DOHH2 (cell line): ENCODE data around the gene ZSCAN30.

Source experiments
- H3F3A ChIP-seq: fragments of 200-600 bp; sonication (generic), shearing (Covaris generic); 2 replicates; pipeline ENCODE4 v1.6.0; 2016; ENCODE audit warnings: antibody characterized with exemption, mild to moderate bottlenecking; ENCODE audit not compliant: control insufficient read depth, insufficient read depth
- H3K27ac ChIP-seq: fragments of 200-600 bp; sonication (generic); 2 replicates; pipeline ENCODE4 v1.5.1; 2014; ENCODE audit warnings: low read depth, mild to moderate bottlenecking, low read length, moderate library complexity
- H3K27me3 ChIP-seq: fragments of 200-600 bp; sonication (generic); 2 replicates; pipeline ENCODE4 v1.6.1; 2014; ENCODE audit warnings: mild to moderate bottlenecking, low read length, mixed read lengths; ENCODE audit not compliant: control insufficient read depth
- H3K36me3 ChIP-seq: fragments of 200-600 bp; sonication (generic); 2 replicates; pipeline ENCODE4 v1.6.1; 2014; ENCODE audit warnings: mild to moderate bottlenecking, low read length, moderate library complexity, mixed read lengths; ENCODE audit not compliant: control insufficient read depth
- H3K4me1 ChIP-seq: fragments of 200-600 bp; sonication (generic); 2 replicates; pipeline ENCODE4 v1.6.1; 2014; ENCODE audit warnings: mild to moderate bottlenecking, low read length, mixed read lengths; ENCODE audit not compliant: control insufficient read depth
- H3K4me2 ChIP-seq: fragments of 200-600 bp; sonication (generic); 2 replicates; pipeline ENCODE4 v1.6.0; 2014; ENCODE audit warnings: mild to moderate bottlenecking, low read length, moderate library complexity
- H3K4me3 ChIP-seq: fragments of 200-600 bp; sonication (generic); 2 replicates; pipeline ENCODE4 v1.5.1; 2014; ENCODE audit warnings: mild to moderate bottlenecking, low read length, mixed read lengths
- H3K79me2 ChIP-seq: fragments of 200-600 bp; sonication (generic); 2 replicates; pipeline ENCODE4 v1.6.1; 2014; ENCODE audit warnings: mild to moderate bottlenecking, low read length, mixed read lengths; ENCODE audit not compliant: control insufficient read depth
- H3K9me2 ChIP-seq: fragments of 200-600 bp; sonication (generic); replicated peaks from 2 replicates; pipeline ENCODE4 v1.6.1; 2014; ENCODE audit warnings: mild to moderate bottlenecking, low read length, mixed read lengths; ENCODE audit not compliant: control insufficient read depth
- H3K9me3 ChIP-seq: fragments of 200-600 bp; sonication (generic); 2 replicates; pipeline ENCODE4 v1.6.1; 2014; ENCODE audit warnings: antibody characterized with exemption, low read length, mixed read lengths; ENCODE audit not compliant: control insufficient read depth, insufficient read depth
- H4K20me1 ChIP-seq: fragments of 200-600 bp; sonication (generic); 2 replicates; pipeline ENCODE4 v1.6.0; 2014; ENCODE audit warnings: low read depth, mild to moderate bottlenecking, antibody characterized with exemption, low read length, moderate library complexity; ENCODE audit not compliant: control insufficient read depth, insufficient read depth
- EZH2phosphoT487 ChIP-seq: fragments of 200-600 bp; sonication (generic); IDR thresholded peaks from 2 replicates; pipeline ENCODE4 v1.6.1; 2017; ENCODE audit warnings: borderline replicate concordance, mild to moderate bottlenecking, antibody characterized with exemption, low read length, moderate library complexity, mixed read lengths
- TF ChIP-seq, protein P1 (sequence below): fragments of 200-600 bp; sonication (generic); IDR thresholded peaks from one replicate; pipeline ENCODE4 v1.5.1; 2014; ENCODE audit warnings: antibody characterized with exemption, mild to moderate bottlenecking, low read depth, low read length; ENCODE audit not compliant: poor library complexity, severe bottlenecking

ZSCAN30 gene

DNA sequence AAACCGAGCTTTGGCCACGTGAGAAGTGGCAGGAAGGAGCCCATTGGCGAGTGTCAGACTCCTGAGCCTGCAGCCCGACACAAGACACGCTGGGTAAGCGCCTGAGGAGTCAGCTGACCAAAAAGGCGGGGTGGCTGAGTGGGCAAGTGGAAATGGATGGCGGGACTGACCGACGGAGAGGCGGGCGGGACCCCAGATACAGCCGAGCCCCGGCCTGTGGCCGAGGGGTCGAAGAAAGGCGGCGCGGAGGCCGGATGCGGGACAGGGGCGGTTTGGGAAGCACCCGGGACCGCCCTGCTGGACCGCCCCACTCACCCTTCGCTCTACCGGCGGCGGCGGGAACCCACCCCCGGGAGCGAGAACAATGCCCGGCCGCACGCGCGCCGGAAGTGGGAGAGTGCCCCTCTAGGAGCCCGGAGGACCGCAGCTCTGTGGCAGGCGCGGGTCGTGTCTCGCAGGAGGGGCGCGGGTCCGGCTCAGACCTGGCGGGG, 22.8 kb downstream of the ZSCAN30 start:
- H3K4me1 ChIP-seq = peaks cover 15% of the 10 kb centered on the region
- peaks cover 17% of the 10 kb centered on the region for H3K9me3 ChIP-seq
- H3K79me2 ChIP-seq = no peaks in the 10 kb centered on the region
- TF ChIP-seq, protein P1, sequence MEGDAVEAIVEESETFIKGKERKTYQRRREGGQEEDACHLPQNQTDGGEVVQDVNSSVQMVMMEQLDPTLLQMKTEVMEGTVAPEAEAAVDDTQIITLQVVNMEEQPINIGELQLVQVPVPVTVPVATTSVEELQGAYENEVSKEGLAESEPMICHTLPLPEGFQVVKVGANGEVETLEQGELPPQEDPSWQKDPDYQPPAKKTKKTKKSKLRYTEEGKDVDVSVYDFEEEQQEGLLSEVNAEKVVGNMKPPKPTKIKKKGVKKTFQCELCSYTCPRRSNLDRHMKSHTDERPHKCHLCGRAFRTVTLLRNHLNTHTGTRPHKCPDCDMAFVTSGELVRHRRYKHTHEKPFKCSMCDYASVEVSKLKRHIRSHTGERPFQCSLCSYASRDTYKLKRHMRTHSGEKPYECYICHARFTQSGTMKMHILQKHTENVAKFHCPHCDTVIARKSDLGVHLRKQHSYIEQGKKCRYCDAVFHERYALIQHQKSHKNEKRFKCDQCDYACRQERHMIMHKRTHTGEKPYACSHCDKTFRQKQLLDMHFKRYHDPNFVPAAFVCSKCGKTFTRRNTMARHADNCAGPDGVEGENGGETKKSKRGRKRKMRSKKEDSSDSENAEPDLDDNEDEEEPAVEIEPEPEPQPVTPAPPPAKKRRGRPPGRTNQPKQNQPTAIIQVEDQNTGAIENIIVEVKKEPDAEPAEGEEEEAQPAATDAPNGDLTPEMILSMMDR = no peak
- no peak for TF ChIP-seq EZH2phosphoT487
- H3F3A ChIP-seq = no peaks in the 10 kb centered on the region
- no peaks in the 10 kb centered on the region for H3K27me3 ChIP-seq
- H3K4me3 ChIP-seq = no peak overlapping the region
- H3K9me2 ChIP-seq = no peaks in the 10 kb centered on the region
- no peak overlapping the region for H3K27ac ChIP-seq
- H3K4me2 ChIP-seq = no peak overlapping the region
- no peaks in the 10 kb centered on the region for H4K20me1 ChIP-seq
- H3K36me3 ChIP-seq = peaks cover 8% of the 10 kb centered on the region

DNA sequence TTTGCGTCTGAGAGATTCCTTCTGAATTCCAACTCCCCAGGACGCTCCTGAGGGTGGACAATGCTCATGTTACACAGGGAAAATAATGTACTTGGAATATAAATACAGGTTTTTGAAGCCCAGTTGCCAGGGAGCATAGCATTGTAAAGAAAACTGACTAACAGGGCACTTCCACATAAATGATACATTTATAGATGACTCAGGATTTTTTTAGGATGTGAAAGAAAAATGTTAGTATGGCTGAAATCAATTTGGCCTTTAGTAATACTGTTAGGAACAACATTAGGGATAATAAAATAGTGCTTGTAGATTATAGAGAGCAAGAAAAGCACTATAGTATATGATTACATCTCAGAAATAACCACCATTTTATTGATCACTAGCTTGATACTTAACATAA, 25.6 kb downstream of the ZSCAN30 start:
- no peak overlapping the region for H3K4me3 ChIP-seq
- H3K27ac ChIP-seq = no peak overlapping the region
- no peak overlapping the region for H3K4me2 ChIP-seq
- peaks cover 11% of the 10 kb centered on the region for H3K36me3 ChIP-seq
- H3K9me3 ChIP-seq = peaks cover 14% of the 10 kb centered on the region
- no peak for TF ChIP-seq EZH2phosphoT487
- TF ChIP-seq, protein P1 = no peak
- no peaks in the 10 kb centered on the region for H3K9me2 ChIP-seq
- H3K79me2 ChIP-seq = no peaks in the 10 kb centered on the region
- no peaks in the 10 kb centered on the region for H4K20me1 ChIP-seq
- H3K4me1 ChIP-seq = peaks cover 12% of the 10 kb centered on the region
- no peaks in the 10 kb centered on the region for H3K27me3 ChIP-seq
- H3F3A ChIP-seq = no peaks in the 10 kb centered on the region

DNA sequence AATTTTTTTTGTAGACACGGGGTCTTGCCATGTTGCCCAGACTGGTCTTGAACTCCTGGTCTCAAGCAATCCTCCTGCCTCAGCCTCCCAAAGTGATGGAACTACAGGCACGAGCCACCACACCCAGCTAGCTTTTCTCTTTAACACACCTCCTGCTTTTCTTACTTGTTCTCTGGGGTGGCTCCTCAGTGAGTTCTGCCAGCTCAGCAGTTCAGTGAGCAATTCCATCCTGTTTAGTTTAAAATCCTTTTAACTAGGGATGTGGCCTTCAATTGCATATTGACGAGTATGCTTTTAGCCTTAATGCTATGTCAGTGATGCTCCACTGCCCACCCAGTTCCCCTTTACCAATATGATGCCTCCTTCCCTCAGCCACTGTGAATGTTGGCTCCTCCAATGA, 33.1 kb downstream of the ZSCAN30 start:
- H3K4me3 ChIP-seq = no peak overlapping the region
- TF ChIP-seq, protein P1 = no peak
- no peak for TF ChIP-seq EZH2phosphoT487
- H3K27ac ChIP-seq = no peak overlapping the region
- H3K27me3 ChIP-seq = no peaks in the 10 kb centered on the region
- H3K36me3 ChIP-seq = peaks cover 28% of the 10 kb centered on the region
- H3K9me2 ChIP-seq = no peaks in the 10 kb centered on the region
- no peaks in the 10 kb centered on the region for H4K20me1 ChIP-seq
- H3K9me3 ChIP-seq = peaks cover 13% of the 10 kb centered on the region
- no peak overlapping the region for H3K4me2 ChIP-seq
- no peaks in the 10 kb centered on the region for H3F3A ChIP-seq
- no peaks in the 10 kb centered on the region for H3K4me1 ChIP-seq
- H3K79me2 ChIP-seq = no peaks in the 10 kb centered on the region

DNA sequence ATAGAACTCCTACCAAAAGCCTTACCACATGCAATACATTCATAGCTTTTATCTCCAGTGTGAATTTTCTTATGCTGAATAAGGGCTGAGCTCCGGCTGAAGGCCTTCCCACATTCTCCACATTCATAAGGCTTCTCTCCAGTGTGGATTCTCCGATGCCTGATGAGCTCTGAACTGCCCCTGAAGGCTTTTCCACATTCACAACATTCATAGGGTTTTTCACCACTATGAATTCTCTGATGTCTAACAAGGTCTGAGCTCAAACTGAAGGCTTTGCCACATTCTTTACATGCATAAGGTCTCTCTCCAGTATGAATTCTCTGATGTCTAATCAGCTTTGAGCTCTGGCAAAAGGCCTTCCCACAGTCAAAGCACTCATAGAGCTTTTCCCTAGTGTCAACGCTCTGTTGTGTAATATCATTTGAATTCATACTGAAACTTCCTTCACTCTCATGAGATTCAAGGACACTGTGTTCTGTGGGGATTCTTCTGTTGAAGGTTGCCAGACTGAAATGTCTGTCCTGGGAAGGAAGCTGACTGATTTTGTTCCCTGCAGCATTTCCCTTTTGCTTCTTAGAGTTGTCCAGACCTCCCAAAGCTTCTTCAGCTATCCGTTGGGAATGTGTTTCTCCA, 36.3 kb downstream of the ZSCAN30 start:
- Histone ChIP-seq H3K4me1 (no peaks in the 10 kb centered on the region), H3K79me2 (no peaks in the 10 kb centered on the region), H3K9me3 (peaks cover 14% of the 10 kb centered on the region), H3K9me2 (no peaks in the 10 kb centered on the region), H3F3A (no peaks in the 10 kb centered on the region), H3K4me2 (no peak overlapping the region), H4K20me1 (no peaks in the 10 kb centered on the region), H3K4me3 (no peak overlapping the region), H3K36me3 (peaks cover 50% of the 10 kb centered on the region), H3K27ac (no peak overlapping the region), H3K27me3 (no peaks in the 10 kb centered on the region)
- TF ChIP-seq EZH2phosphoT487 = no peak
- TF ChIP-seq, protein P1 = no peak
